ENCODE data around the gene ANO9.
"Not testable (repeated sequence)": the region's sequence is repeated elsewhere in the genome, so short reads cannot be mapped to it uniquely, and the experiment has no call there.

ANO9 gene

GRCh38 chr11:403021-403760 is 38.6 kb downstream of the ANO9 start:
- no peak for DNase-seq (ENCODE audit: low read depth)
- TF ChIP-seq CTCF (IDR thresholded peaks at IDR 0.05; ENCODE audit: low read length, missing control alignments) = no peak
- no peak overlapping the region for H3K4me3 ChIP-seq (replicated peaks; ENCODE audit: low read depth, low read length)

- DNase-seq (ENCODE audit: low read depth); H3K4me3 ChIP-seq (replicated peaks; ENCODE audit: low read depth, low read length): not testable (repeated sequence)
These were observed 40.6 kb downstream of the ANO9 start for GRCh38 chr11:401196-401595.

GRCh38 chr11:400241-400689 is 41.5 kb downstream of the ANO9 start:
- DNase-seq (ENCODE audit: low read depth) = no peak
- TF ChIP-seq CTCF (IDR thresholded peaks at IDR 0.05; ENCODE audit: low read length, missing control alignments) = no peak
- no peak overlapping the region for H3K4me3 ChIP-seq (replicated peaks; ENCODE audit: low read depth, low read length)

- H3K4me3 ChIP-seq (replicated peaks; ENCODE audit: low read depth, low read length) = no peak overlapping the region
- TF ChIP-seq CTCF (IDR thresholded peaks at IDR 0.05; ENCODE audit: low read length, missing control alignments) = no peak
- DNase-seq (ENCODE audit: low read depth) = no peak
These were observed 42.0 kb downstream of the ANO9 start for GRCh38 chr11:399731-400211.

- TF ChIP-seq CTCF (IDR thresholded peaks at IDR 0.05; ENCODE audit: low read length, missing control alignments) = no peak
- peak; percentile 52 for DNase-seq (ENCODE audit: low read depth)
- no peak overlapping the region for H3K4me3 ChIP-seq (replicated peaks; ENCODE audit: low read depth, low read length)
These were observed 43.0 kb downstream of the ANO9 start for GRCh38 chr11:398826-399225.

GRCh38 chr11:396948-397548 is 44.8 kb downstream of the ANO9 start:
- peak overlapping the region; percentile 41 for H3K4me3 ChIP-seq (replicated peaks; ENCODE audit: low read depth, low read length)
- DNase-seq (ENCODE audit: low read depth) = peak; percentile 69
- peak; percentile 54 for TF ChIP-seq CTCF (IDR thresholded peaks at IDR 0.05; ENCODE audit: low read length, missing control alignments)

- peak; percentile 34 for TF ChIP-seq CTCF (IDR thresholded peaks at IDR 0.05; ENCODE audit: low read length, missing control alignments)
- H3K4me3 ChIP-seq (replicated peaks; ENCODE audit: low read depth, low read length) = no peak overlapping the region
- peak; percentile 36 for DNase-seq (ENCODE audit: low read depth)
These were observed 45.3 kb downstream of the ANO9 start for GRCh38 chr11:396511-396947.

Data from fibroblast of pulmonary artery (primary cell).